ENCODE results near the gene PARD3B.

- TF ChIP-seq CTCF (conservative IDR thresholded peaks at IDR 0.05; ENCODE audit: low read depth in 2 of 2) (no peak), NANOG (IDR thresholded peaks at IDR 0.05; ENCODE audit: borderline replicate concordance) (no peak), EZH2 (IDR thresholded peaks at IDR 0.05; ENCODE audit: low read depth, unreplicated experiment) (no peak), EZH2phosphoT487 (IDR thresholded peaks at IDR 0.05; ENCODE audit: unreplicated experiment) (no peak), POLR2AphosphoS5 (IDR thresholded peaks at IDR 0.05; ENCODE audit: low read depth) (no peak), ZNF331 (CRISPR knock-in tag; IDR thresholded peaks at IDR 0.05; ENCODE audit: low read depth) (no peak), ZNF114 (CRISPR knock-in tag; IDR thresholded peaks at IDR 0.05) (no peak), JUNB (IDR thresholded peaks at IDR 0.05; ENCODE audit: unreplicated experiment) (no peak), REST (IDR thresholded peaks at IDR 0.05; ENCODE audit: unreplicated experiment) (no peak)
Measured at GRCh38 chr2:204615456-204615855, 70.2 kb downstream of the PARD3B start.
